ENCODE results near the gene OTUD4.
"Not testable (repeated sequence)": the region's sequence is repeated elsewhere in the genome, so short reads cannot be mapped to it uniquely, and the experiment has no call there.

OTUD4 gene

GRCh38 chr4:145177906-145178538, 2.4 kb downstream of the OTUD4 start:
- DNase-seq = no peak

- no peak for DNase-seq
These were observed 2.9 kb downstream of the OTUD4 start for GRCh38 chr4:145177511-145177905.

GRCh38 chr4:145176641-145177432, 3.6 kb downstream of the OTUD4 start:
- DNase-seq = no peak

- no peak for DNase-seq
These were observed 8.5 kb downstream of the OTUD4 start for GRCh38 chr4:145171911-145172310.

- no peak for DNase-seq
These were observed 10.2 kb downstream of the OTUD4 start for GRCh38 chr4:145170223-145170622.

GRCh38 chr4:145168581-145169187, 11.7 kb downstream of the OTUD4 start:
- no peak for DNase-seq

- no peak for DNase-seq
These were observed 12.5 kb downstream of the OTUD4 start for GRCh38 chr4:145167887-145168286.

GRCh38 chr4:145161549-145161948, 18.8 kb downstream of the OTUD4 start:
- DNase-seq = no peak

GRCh38 chr4:145156986-145157385, 23.4 kb downstream of the OTUD4 start:
- DNase-seq = no peak

- no peak for DNase-seq
These were observed 25.0 kb downstream of the OTUD4 start for GRCh38 chr4:145155268-145155870.

GRCh38 chr4:145154573-145154972, 25.8 kb downstream of the OTUD4 start:
- DNase-seq = no peak

GRCh38 chr4:145153904-145154298, 26.5 kb downstream of the OTUD4 start:
- no peak for DNase-seq

GRCh38 chr4:145153181-145153903, 27.0 kb downstream of the OTUD4 start:
- DNase-seq = no peak

GRCh38 chr4:145148980-145149379, 31.4 kb downstream of the OTUD4 start:
- DNase-seq = no peak

- not testable (repeated sequence) for DNase-seq
These were observed 44.2 kb downstream of the OTUD4 start for GRCh38 chr4:145136219-145136618.

GRCh38 chr4:145132511-145133098, 47.8 kb downstream of the OTUD4 start:
- DNase-seq = no peak

GRCh38 chr4:145131848-145132247, 48.5 kb downstream of the OTUD4 start:
- no peak for DNase-seq

GRCh38 chr4:145130788-145131399, 49.5 kb downstream of the OTUD4 start:
- DNase-seq = no peak

- DNase-seq = no peak
These were observed 50.3 kb downstream of the OTUD4 start for GRCh38 chr4:145130130-145130529.

- DNase-seq = no peak
These were observed 55.0 kb downstream of the OTUD4 start for GRCh38 chr4:145125396-145125795.

- DNase-seq = no peak
These were observed 72.3 kb downstream of the OTUD4 start for GRCh38 chr4:145108128-145108527.

GRCh38 chr4:145107126-145107525, 73.3 kb downstream of the OTUD4 start:
- DNase-seq = no peak
